H1 (cell line): ENCODE results near the gene JDP2. TPM values are rescaled to one million over a fixed set of nuclear protein-coding genes. Genes with fewer than 3 reads are reported as not detected.

ENCODE experiments used
- EGR1 ChIP-seq: IDR thresholded peaks from 2 replicates; pipeline ENCODE4 v1.6.1; 2011; ENCODE audit warnings: low read depth, low read length, borderline replicate concordance
- FOSL1 ChIP-seq: IDR thresholded peaks from 2 replicates; pipeline ENCODE4 v1.6.1; 2011; ENCODE audit warnings: mild to moderate bottlenecking, low read depth, low read length, moderate library complexity; ENCODE audit not compliant: insufficient read depth
- KDM1A ChIP-seq: fragments of 200-600, 300-600 bp; sonication (generic); IDR thresholded peaks from 2 replicates; pipeline ENCODE4 v1.7.1; 2016; ENCODE audit warnings: mild to moderate bottlenecking, low read length, borderline replicate concordance
- KDM4A ChIP-seq: IDR thresholded peaks from one replicate; pipeline ENCODE4 v1.7.1; 2012; ENCODE audit warnings: low read depth, mild to moderate bottlenecking, moderate library complexity, low read length, inconsistent platforms; ENCODE audit not compliant: severe bottlenecking
- POLR2AphosphoS5 ChIP-seq: IDR thresholded peaks from 2 replicates; pipeline ENCODE4 v1.6.1; 2011; ENCODE audit warnings: low read depth, low read length
- TEAD4 ChIP-seq: IDR thresholded peaks from 2 replicates; pipeline ENCODE4 v1.6.1; 2012; ENCODE audit warnings: low read depth, low read length, inconsistent platforms, mixed read lengths
- YY1 ChIP-seq: IDR thresholded peaks from 2 replicates; pipeline ENCODE4 v1.6.1; 2011; ENCODE audit warnings: low read depth, mild to moderate bottlenecking, low read length
- ZNF274 ChIP-seq: IDR thresholded peaks from 2 replicates; pipeline ENCODE4 v1.7.0; 2012; ENCODE audit warnings: low read length, borderline replicate concordance; ENCODE audit errors: extremely low read depth
- polyA plus RNA-seq, 7 experiments: library from polyadenylated mRNA; depleted of rRNA in 3 of 7; stranded (reverse) in 5 of 7; unstranded in 2 of 7; fragments of >200 nt in 5 of 7; fragments of 200-250 nt in 2 of 7; gene quantifications; 1 replicate in 5 of 7; 2 replicates in 1 of 7; 4 replicates in 1 of 7; pipeline versions ENCODE4 v1.2.1 to v1.2.3, GENCODE V29; 2011 to 2013; ENCODE audit warnings: missing spikeins in 2 of 7, mixed read lengths in 2 of 7
- total RNA-seq: library from RNA; stranded (reverse); fragmentation: NEBNext Ultra II Directional; extraction: Animal tissue kit (Norgen Biotek cat#: 25700); gene quantifications from 2 replicates; pipeline ENCODE4 v1.2.1, GENCODE V29; 2021
- TF ChIP-seq, protein P1 (sequence below): IDR thresholded peaks from 2 replicates; pipeline ENCODE4 v1.6.1; 2012; ENCODE audit warnings: inconsistent platforms
- TF ChIP-seq, protein P2 (sequence below): fragments of 300-600 bp; sonication (generic); IDR thresholded peaks from 2 replicates; pipeline ENCODE4 v1.7.1; 2012; ENCODE audit warnings: low read length, moderate library complexity, mild to moderate bottlenecking, inconsistent platforms; ENCODE audit not compliant: insufficient replicate concordance

JDP2 gene
- total and polyA plus RNA-seq, 2 of the 8 experiments (the other 6 are each of a cell fraction or from before 2014, with no cell fraction given) = 8.9 to 27.2 TPM

DNA sequence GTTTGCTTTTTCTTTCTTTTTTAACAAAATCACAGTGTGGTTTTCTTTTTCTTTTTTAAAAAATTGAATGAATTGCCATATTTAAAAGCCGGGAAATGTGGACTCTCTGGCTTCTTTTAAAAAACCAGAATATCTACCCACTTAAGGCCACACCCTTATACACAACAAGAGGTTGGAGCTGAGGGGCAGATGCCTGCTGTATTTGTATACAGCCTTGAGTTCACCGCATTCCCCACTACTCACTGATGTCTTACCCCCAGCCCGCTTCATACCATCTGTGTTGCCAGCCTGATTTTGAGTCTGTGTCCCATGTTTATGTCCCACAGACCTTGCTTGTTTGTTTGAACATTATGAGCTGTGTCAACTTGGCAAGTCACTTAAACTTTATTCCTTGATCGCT lies 14.3 kb downstream of the JDP2 start (continued):
- TF ChIP-seq, protein P1, sequence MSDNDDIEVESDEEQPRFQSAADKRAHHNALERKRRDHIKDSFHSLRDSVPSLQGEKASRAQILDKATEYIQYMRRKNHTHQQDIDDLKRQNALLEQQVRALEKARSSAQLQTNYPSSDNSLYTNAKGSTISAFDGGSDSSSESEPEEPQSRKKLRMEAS = no peak
- TF ChIP-seq YY1 (no peak), EGR1 (no peak), FOSL1 (no peak), POLR2AphosphoS5 (no peak), KDM1A (no peak), ZNF274 (no peak), TEAD4 (no peak), KDM4A (no peak)
- TF ChIP-seq, protein P2, sequence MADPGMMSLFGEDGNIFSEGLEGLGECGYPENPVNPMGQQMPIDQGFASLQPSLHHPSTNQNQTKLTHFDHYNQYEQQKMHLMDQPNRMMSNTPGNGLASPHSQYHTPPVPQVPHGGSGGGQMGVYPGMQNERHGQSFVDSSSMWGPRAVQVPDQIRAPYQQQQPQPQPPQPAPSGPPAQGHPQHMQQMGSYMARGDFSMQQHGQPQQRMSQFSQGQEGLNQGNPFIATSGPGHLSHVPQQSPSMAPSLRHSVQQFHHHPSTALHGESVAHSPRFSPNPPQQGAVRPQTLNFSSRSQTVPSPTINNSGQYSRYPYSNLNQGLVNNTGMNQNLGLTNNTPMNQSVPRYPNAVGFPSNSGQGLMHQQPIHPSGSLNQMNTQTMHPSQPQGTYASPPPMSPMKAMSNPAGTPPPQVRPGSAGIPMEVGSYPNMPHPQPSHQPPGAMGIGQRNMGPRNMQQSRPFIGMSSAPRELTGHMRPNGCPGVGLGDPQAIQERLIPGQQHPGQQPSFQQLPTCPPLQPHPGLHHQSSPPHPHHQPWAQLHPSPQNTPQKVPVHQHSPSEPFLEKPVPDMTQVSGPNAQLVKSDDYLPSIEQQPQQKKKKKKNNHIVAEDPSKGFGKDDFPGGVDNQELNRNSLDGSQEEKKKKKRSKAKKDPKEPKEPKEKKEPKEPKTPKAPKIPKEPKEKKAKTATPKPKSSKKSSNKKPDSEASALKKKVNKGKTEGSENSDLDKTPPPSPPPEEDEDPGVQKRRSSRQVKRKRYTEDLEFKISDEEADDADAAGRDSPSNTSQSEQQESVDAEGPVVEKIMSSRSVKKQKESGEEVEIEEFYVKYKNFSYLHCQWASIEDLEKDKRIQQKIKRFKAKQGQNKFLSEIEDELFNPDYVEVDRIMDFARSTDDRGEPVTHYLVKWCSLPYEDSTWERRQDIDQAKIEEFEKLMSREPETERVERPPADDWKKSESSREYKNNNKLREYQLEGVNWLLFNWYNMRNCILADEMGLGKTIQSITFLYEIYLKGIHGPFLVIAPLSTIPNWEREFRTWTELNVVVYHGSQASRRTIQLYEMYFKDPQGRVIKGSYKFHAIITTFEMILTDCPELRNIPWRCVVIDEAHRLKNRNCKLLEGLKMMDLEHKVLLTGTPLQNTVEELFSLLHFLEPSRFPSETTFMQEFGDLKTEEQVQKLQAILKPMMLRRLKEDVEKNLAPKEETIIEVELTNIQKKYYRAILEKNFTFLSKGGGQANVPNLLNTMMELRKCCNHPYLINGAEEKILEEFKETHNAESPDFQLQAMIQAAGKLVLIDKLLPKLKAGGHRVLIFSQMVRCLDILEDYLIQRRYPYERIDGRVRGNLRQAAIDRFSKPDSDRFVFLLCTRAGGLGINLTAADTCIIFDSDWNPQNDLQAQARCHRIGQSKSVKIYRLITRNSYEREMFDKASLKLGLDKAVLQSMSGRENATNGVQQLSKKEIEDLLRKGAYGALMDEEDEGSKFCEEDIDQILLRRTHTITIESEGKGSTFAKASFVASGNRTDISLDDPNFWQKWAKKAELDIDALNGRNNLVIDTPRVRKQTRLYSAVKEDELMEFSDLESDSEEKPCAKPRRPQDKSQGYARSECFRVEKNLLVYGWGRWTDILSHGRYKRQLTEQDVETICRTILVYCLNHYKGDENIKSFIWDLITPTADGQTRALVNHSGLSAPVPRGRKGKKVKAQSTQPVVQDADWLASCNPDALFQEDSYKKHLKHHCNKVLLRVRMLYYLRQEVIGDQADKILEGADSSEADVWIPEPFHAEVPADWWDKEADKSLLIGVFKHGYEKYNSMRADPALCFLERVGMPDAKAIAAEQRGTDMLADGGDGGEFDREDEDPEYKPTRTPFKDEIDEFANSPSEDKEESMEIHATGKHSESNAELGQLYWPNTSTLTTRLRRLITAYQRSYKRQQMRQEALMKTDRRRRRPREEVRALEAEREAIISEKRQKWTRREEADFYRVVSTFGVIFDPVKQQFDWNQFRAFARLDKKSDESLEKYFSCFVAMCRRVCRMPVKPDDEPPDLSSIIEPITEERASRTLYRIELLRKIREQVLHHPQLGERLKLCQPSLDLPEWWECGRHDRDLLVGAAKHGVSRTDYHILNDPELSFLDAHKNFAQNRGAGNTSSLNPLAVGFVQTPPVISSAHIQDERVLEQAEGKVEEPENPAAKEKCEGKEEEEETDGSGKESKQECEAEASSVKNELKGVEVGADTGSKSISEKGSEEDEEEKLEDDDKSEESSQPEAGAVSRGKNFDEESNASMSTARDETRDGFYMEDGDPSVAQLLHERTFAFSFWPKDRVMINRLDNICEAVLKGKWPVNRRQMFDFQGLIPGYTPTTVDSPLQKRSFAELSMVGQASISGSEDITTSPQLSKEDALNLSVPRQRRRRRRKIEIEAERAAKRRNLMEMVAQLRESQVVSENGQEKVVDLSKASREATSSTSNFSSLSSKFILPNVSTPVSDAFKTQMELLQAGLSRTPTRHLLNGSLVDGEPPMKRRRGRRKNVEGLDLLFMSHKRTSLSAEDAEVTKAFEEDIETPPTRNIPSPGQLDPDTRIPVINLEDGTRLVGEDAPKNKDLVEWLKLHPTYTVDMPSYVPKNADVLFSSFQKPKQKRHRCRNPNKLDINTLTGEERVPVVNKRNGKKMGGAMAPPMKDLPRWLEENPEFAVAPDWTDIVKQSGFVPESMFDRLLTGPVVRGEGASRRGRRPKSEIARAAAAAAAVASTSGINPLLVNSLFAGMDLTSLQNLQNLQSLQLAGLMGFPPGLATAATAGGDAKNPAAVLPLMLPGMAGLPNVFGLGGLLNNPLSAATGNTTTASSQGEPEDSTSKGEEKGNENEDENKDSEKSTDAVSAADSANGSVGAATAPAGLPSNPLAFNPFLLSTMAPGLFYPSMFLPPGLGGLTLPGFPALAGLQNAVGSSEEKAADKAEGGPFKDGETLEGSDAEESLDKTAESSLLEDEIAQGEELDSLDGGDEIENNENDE = no peak
- TF ChIP-seq, all 59 proteins: peak for 0
